ENCODE measurements around the gene SPECC1. TPM values are rescaled to one million over a fixed set of nuclear protein-coding genes. Genes with fewer than 3 reads are reported as not detected.
"Not testable (repeated sequence)": the region's sequence is repeated elsewhere in the genome, so short reads cannot be mapped to it uniquely, and the experiment has no call there.

SPECC1 gene
- total RNA-seq, 1 donor from 2014 or later: 93.1 TPM

DNA sequence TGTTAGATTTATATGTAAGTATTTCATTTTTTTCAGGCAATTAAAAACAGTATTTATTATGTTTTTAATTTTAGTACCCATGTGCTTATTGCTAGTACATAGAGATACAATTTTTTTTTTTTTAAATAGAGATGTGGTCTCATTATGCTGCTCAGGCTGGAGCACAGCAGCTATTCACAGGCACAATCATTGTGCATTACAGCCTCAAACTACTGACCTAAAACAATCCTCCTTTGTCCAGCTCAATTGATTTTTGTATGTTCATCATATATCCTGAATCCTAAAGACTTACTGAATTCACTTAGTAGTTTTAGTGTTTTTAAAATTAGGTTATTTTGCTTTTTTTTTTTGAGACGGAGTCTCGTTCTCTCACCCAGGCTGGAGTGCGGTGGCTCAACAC is 26.3 kb downstream of the SPECC1 start:
- Histone ChIP-seq H3K9me3 (ENCODE audit: low read depth) (no peaks in the 10 kb centered on the region), H3K4me2 (no peak overlapping the region), H3F3A (ENCODE audit: low read depth) (no peaks in the 10 kb centered on the region), H3K9ac (no peak overlapping the region), H3K36me3 (no peaks in the 10 kb centered on the region), H3K79me2 (ENCODE audit: low read depth) (no peaks in the 10 kb centered on the region), H3K4me1 (peaks cover 3% of the 10 kb centered on the region), H3K4me3 (no peak overlapping the region), H3K27me3 (no peaks in the 10 kb centered on the region), H4K20me1 (ENCODE audit: low read depth) (no peaks in the 10 kb centered on the region), H2AFZ (replicated peaks) (no peak overlapping the region), H3K27ac (no peak overlapping the region)
- H3K9me3 Mint-ChIP-seq: no peaks in the 10 kb centered on the region
- H3K36me3 Mint-ChIP-seq: no peaks in the 10 kb centered on the region
- TF ChIP-seq EZH2 (IDR thresholded peaks at IDR 0.05): no peak
- TF ChIP-seq, protein P1, sequence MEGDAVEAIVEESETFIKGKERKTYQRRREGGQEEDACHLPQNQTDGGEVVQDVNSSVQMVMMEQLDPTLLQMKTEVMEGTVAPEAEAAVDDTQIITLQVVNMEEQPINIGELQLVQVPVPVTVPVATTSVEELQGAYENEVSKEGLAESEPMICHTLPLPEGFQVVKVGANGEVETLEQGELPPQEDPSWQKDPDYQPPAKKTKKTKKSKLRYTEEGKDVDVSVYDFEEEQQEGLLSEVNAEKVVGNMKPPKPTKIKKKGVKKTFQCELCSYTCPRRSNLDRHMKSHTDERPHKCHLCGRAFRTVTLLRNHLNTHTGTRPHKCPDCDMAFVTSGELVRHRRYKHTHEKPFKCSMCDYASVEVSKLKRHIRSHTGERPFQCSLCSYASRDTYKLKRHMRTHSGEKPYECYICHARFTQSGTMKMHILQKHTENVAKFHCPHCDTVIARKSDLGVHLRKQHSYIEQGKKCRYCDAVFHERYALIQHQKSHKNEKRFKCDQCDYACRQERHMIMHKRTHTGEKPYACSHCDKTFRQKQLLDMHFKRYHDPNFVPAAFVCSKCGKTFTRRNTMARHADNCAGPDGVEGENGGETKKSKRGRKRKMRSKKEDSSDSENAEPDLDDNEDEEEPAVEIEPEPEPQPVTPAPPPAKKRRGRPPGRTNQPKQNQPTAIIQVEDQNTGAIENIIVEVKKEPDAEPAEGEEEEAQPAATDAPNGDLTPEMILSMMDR (IDR thresholded peaks at IDR 0.05): no peak
- no peak for TF ChIP-seq EZH2phosphoT487 (IDR thresholded peaks at IDR 0.05)
- H3K27me3 Mint-ChIP-seq (ENCODE audit: insufficient read depth, low read depth): no peaks in the 10 kb centered on the region
- DNase-seq (ENCODE audit: low spot score): no peak
- H3K4me3 Mint-ChIP-seq: no peak overlapping the region
- H3K4me1 Mint-ChIP-seq: peaks cover 6% of the 10 kb centered on the region
- H3K27ac Mint-ChIP-seq: no peak overlapping the region

DNA sequence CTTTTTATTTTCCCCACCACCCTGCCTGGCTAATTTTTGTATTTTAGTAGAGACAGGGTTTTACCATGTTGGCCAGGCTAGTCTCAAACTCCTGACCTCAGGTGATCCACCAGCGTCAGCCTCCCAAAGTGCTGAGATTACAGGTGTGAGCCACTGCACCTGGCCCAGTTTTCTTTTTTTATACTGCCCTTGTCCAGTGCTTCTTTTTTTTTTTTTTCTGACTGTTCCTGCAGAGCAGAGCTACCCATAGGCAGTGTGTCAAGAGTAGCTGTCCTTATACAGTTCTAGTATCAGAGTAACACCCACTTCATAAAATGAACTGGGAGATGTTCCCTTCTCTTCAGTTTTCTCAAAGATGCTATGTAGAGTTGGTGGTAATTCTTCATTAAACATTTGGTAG is 28.1 kb downstream of the SPECC1 start:
- not testable (repeated sequence) for H3K27ac Mint-ChIP-seq; H3K9me3 Mint-ChIP-seq; H4K20me1 ChIP-seq (ENCODE audit: low read depth); H3K4me3 Mint-ChIP-seq; H3K9ac ChIP-seq; H3F3A ChIP-seq (ENCODE audit: low read depth); H3K36me3 Mint-ChIP-seq; H3K4me1 ChIP-seq; H3K27me3 ChIP-seq; H3K27ac ChIP-seq; H3K9me3 ChIP-seq (ENCODE audit: low read depth); H3K27me3 Mint-ChIP-seq (ENCODE audit: insufficient read depth, low read depth); H3K4me2 ChIP-seq; H3K36me3 ChIP-seq; H2AFZ ChIP-seq (replicated peaks); H3K4me1 Mint-ChIP-seq; H3K4me3 ChIP-seq; H3K79me2 ChIP-seq (ENCODE audit: low read depth); DNase-seq (ENCODE audit: low spot score)

DNA sequence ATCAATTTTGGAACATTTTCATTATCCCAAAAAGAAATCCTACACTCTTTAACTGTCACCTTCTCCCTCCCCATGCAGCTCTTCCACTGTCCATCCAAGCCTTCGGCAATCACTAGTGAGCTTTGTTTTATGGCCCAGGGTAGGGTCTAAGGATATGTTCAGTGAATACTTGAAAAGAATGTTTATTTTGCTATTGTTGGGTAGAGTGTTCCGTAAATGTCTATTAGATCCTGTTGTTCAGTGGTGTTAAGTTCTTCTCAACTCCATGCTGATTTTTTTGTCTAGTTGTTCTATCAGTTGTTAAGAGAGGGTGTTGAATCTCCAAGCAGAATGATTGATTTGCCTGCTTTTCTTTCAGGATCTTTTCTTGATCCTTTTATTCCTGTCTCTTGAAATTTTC is 29.9 kb downstream of the SPECC1 start:
- Mint-ChIP-seq H3K36me3 (no peaks in the 10 kb centered on the region), H3K4me1 (no peaks in the 10 kb centered on the region), H3K4me3 (no peak overlapping the region), H3K27ac (no peak overlapping the region), H3K27me3 (ENCODE audit: insufficient read depth, low read depth) (peaks cover 2% of the 10 kb centered on the region), H3K9me3 (no peaks in the 10 kb centered on the region)
- DNase-seq (ENCODE audit: low spot score): no peak
- Histone ChIP-seq H3K9me3 (ENCODE audit: low read depth) (no peaks in the 10 kb centered on the region), H3K27me3 (no peaks in the 10 kb centered on the region), H3K4me2 (no peak overlapping the region), H4K20me1 (ENCODE audit: low read depth) (no peaks in the 10 kb centered on the region), H3K9ac (no peak overlapping the region), H3K36me3 (no peaks in the 10 kb centered on the region), H2AFZ (replicated peaks) (no peak overlapping the region), H3K4me3 (no peak overlapping the region), H3F3A (ENCODE audit: low read depth) (no peaks in the 10 kb centered on the region), H3K27ac (no peak overlapping the region), H3K4me1 (no peaks in the 10 kb centered on the region), H3K79me2 (ENCODE audit: low read depth) (no peaks in the 10 kb centered on the region)
- TF ChIP-seq, protein P1 (IDR thresholded peaks at IDR 0.05): no peak
- no peak for TF ChIP-seq EZH2 (IDR thresholded peaks at IDR 0.05)
- no peak for TF ChIP-seq EZH2phosphoT487 (IDR thresholded peaks at IDR 0.05)

DNA sequence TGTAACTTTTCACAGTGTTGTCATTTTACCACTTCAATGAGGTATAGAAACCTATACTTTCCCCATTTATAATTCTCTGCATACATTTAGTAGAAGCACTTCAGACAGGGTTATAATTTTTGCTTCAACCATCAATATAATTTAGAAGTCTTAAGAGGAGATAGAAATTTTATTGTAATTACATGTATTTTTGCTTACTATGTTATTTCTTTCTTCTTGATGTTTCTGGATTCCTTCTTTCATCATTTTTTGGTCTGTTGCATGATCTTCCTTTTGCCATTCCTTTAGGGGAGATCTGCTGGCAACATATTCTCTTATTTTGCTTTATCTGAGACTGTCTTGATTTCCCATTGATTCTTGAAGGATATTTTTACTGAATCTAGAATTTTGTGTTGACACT is 31.1 kb downstream of the SPECC1 start:
- no peak overlapping the region for H3K27ac ChIP-seq
- H2AFZ ChIP-seq (replicated peaks): no peak overlapping the region
- H3K9ac ChIP-seq: no peak overlapping the region
- no peaks in the 10 kb centered on the region for H3K4me1 ChIP-seq
- no peaks in the 10 kb centered on the region for H3K79me2 ChIP-seq (ENCODE audit: low read depth)
- H3K4me3 ChIP-seq: no peak overlapping the region
- no peaks in the 10 kb centered on the region for H3K27me3 ChIP-seq
- peaks cover 2% of the 10 kb centered on the region for H3K27me3 Mint-ChIP-seq (ENCODE audit: insufficient read depth, low read depth)
- no peaks in the 10 kb centered on the region for H3F3A ChIP-seq (ENCODE audit: low read depth)
- no peaks in the 10 kb centered on the region for H3K4me1 Mint-ChIP-seq
- H3K36me3 Mint-ChIP-seq: no peaks in the 10 kb centered on the region
- no peaks in the 10 kb centered on the region for H3K36me3 ChIP-seq
- TF ChIP-seq EZH2phosphoT487 (IDR thresholded peaks at IDR 0.05): no peak
- TF ChIP-seq, protein P1 (IDR thresholded peaks at IDR 0.05): no peak
- no peak for TF ChIP-seq EZH2 (IDR thresholded peaks at IDR 0.05)
- H3K4me3 Mint-ChIP-seq: no peak overlapping the region
- H3K27ac Mint-ChIP-seq: no peak overlapping the region
- H3K9me3 Mint-ChIP-seq: no peaks in the 10 kb centered on the region
- no peak overlapping the region for H3K4me2 ChIP-seq
- no peaks in the 10 kb centered on the region for H4K20me1 ChIP-seq (ENCODE audit: low read depth)
- H3K9me3 ChIP-seq (ENCODE audit: low read depth): no peaks in the 10 kb centered on the region
- DNase-seq (ENCODE audit: low spot score): no peak
